ENCODE results near the gene FMN1.
A peak's percentile ranks its signal among the peaks of the same experiment; 100 is the strongest.
"Not testable (repeated sequence)": the region's sequence is repeated elsewhere in the genome, so short reads cannot be mapped to it uniquely, and the experiment has no call there.

FMN1 gene

GRCh38 chr15:32852771-32853170 lies 341.7 kb downstream of the FMN1 start:
- Mint-ChIP-seq H3K27ac (no peak overlapping the region), H3K4me1 (no peaks in the 10 kb centered on the region), H3K9me3 (no peaks in the 10 kb centered on the region), H3K4me3 (no peak overlapping the region), H3K27me3 (no peaks in the 10 kb centered on the region)
- ATAC-seq = no peak
- no peak for DNase-seq

DNA sequence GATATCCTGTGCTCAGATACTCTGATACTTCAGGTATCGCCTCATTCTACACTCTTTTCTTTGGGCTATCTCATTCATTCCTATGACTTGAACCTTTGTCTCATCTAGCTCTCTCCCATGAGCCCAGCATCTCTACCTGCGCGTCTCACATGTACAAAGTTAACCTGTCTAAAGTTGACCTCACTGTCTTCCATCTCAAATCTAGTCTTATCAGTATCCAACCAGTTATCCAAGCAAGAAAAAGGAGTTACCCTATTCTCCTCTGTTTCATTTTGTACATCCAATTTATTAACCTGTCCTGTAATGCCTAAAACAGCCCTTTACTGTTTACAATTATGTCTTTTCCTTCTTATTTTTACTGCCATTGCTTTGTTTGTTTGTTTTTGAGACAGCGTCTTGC lies 342.5 kb downstream of the FMN1 start:
- Mint-ChIP-seq H3K27me3 (no peaks in the 10 kb centered on the region), H3K4me3 (no peak overlapping the region), H3K4me1 (no peaks in the 10 kb centered on the region), H3K27ac (no peak overlapping the region), H3K9me3 (no peaks in the 10 kb centered on the region)
- no peak for DNase-seq
- ATAC-seq = no peak

GRCh38 chr15:32851572-32851971 lies 342.9 kb downstream of the FMN1 start:
- ATAC-seq = no peak
- no peak overlapping the region for H3K27ac Mint-ChIP-seq
- H3K4me3 Mint-ChIP-seq = no peak overlapping the region
- no peaks in the 10 kb centered on the region for H3K9me3 Mint-ChIP-seq
- DNase-seq = no peak
- no peaks in the 10 kb centered on the region for H3K27me3 Mint-ChIP-seq
- H3K4me1 Mint-ChIP-seq = no peaks in the 10 kb centered on the region

- ATAC-seq (no peak), DNase-seq (no peak)
- Mint-ChIP-seq H3K4me3 (no peak overlapping the region), H3K27me3 (no peaks in the 10 kb centered on the region), H3K27ac (peak overlapping the region in 1 of 2 donors; percentile 62), H3K4me1 (no peaks in the 10 kb centered on the region), H3K9me3 (no peaks in the 10 kb centered on the region)
These were observed 344.5 kb downstream of the FMN1 start for GRCh38 chr15:32849769-32850668.

GRCh38 chr15:32846671-32847070 lies 347.8 kb downstream of the FMN1 start:
- not testable (repeated sequence) for H3K9me3 Mint-ChIP-seq, H3K4me1 Mint-ChIP-seq, H3K4me3 Mint-ChIP-seq, DNase-seq, H3K27ac Mint-ChIP-seq, ATAC-seq, H3K27me3 Mint-ChIP-seq

- Mint-ChIP-seq H3K27me3 (peaks cover 13% of the 10 kb centered on the region), H3K9me3 (no peaks in the 10 kb centered on the region), H3K4me1 (no peaks in the 10 kb centered on the region), H3K27ac (no peak overlapping the region), H3K4me3 (no peak overlapping the region)
- DNase-seq (no peak), ATAC-seq (no peak)
These were observed 350.3 kb downstream of the FMN1 start for GRCh38 chr15:32844118-32844711.

- Mint-ChIP-seq H3K27me3 (peaks cover 13% of the 10 kb centered on the region), H3K4me1 (no peaks in the 10 kb centered on the region), H3K9me3 (no peaks in the 10 kb centered on the region), H3K4me3 (no peak overlapping the region), H3K27ac (no peak overlapping the region)
- no peak for ATAC-seq
- DNase-seq = no peak
These were observed 351.2 kb downstream of the FMN1 start for GRCh38 chr15:32843219-32843815.

DNA sequence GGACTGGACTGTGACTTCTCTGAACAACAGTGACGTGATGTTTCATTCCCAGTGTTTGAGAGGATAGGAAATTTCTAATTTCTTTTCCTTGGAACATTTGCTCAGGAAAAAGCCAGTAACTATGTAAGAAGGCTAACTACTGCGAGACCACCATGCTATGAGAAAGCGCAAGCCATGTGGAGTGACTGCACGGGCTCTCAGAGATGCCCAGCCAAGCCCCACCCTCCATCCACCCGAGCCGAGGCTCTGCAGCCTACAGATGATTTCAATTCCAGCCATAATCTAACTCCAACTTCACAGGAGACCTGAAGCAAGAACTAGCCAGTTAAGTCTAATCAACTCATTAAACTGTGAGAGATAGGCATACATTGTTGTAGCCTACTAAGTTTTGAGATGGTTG lies 352.4 kb downstream of the FMN1 start:
- Mint-ChIP-seq H3K4me3 (no peak overlapping the region), H3K27ac (no peak overlapping the region), H3K9me3 (no peaks in the 10 kb centered on the region), H3K27me3 (peaks cover 13% of the 10 kb centered on the region), H3K4me1 (no peaks in the 10 kb centered on the region)
- ATAC-seq (no peak), DNase-seq (no peak)

- Mint-ChIP-seq H3K27me3 (peaks cover 13% of the 10 kb centered on the region), H3K9me3 (no peaks in the 10 kb centered on the region), H3K4me1 (no peaks in the 10 kb centered on the region), H3K4me3 (no peak overlapping the region), H3K27ac (no peak overlapping the region)
- ATAC-seq = no peak
- DNase-seq = no peak
These were observed 353.8 kb downstream of the FMN1 start for GRCh38 chr15:32840507-32841245.

DNA sequence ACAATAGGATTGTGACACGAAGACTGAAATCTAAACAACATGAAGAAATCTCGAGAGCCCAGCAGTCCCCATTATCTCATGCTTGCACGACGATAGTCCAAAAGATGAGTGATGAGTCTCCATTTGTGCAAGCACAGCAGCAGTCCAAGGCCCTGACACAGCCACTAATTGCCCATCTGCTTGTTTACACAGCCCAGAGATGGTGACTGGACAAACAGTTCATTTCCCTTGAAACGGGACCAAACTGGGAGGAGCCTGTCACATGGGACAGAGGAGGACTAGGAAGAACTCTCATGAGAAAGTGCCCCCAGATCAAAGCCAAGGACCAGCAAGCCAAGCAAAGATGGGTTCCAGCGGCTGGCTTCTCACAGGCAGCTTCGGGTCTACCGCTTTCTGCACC lies 355.7 kb downstream of the FMN1 start:
- Mint-ChIP-seq H3K4me3 (no peak overlapping the region), H3K27ac (no peak overlapping the region), H3K4me1 (no peaks in the 10 kb centered on the region), H3K27me3 (peaks cover 22% of the 10 kb centered on the region), H3K9me3 (no peaks in the 10 kb centered on the region)
- ATAC-seq (no peak), DNase-seq (no peak)

GRCh38 chr15:32838338-32838737 lies 356.2 kb downstream of the FMN1 start:
- Mint-ChIP-seq H3K27ac (no peak overlapping the region), H3K27me3 (peaks cover 22% of the 10 kb centered on the region), H3K4me1 (no peaks in the 10 kb centered on the region), H3K9me3 (no peaks in the 10 kb centered on the region), H3K4me3 (no peak overlapping the region)
- DNase-seq = no peak
- ATAC-seq = no peak

- H3K4me1 Mint-ChIP-seq = no peaks in the 10 kb centered on the region
- DNase-seq (no peak), ATAC-seq (no peak)
- H3K27ac Mint-ChIP-seq = no peak overlapping the region
- no peak overlapping the region for H3K4me3 Mint-ChIP-seq
- H3K27me3 Mint-ChIP-seq = peaks cover 26% of the 10 kb centered on the region
- no peaks in the 10 kb centered on the region for H3K9me3 Mint-ChIP-seq
These were observed 356.6 kb downstream of the FMN1 start for GRCh38 chr15:32837935-32838334.

DNA sequence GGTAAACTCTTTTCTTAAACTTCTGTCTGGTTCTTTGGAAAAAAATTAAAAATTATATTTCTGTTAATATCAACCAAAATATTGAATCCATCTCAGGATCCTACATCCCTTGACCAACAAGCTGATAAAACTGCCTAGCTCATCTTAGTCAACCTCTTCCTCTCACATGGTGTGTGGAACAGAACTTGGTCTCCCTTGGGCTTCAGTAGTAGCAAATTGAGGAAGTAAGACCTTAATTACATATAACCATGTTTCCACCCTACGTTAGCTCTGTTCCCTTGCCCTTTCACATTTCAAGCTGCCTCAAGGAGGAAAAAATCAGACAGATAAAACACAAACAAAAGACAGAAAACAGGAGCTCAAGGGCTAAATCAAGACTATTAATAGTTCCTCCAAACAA lies 360.4 kb downstream of the FMN1 start:
- no peak for ATAC-seq
- no peak overlapping the region for H3K27ac Mint-ChIP-seq
- no peaks in the 10 kb centered on the region for H3K9me3 Mint-ChIP-seq
- DNase-seq = no peak
- no peak overlapping the region for H3K4me3 Mint-ChIP-seq
- H3K27me3 Mint-ChIP-seq = peaks cover 30% of the 10 kb centered on the region
- H3K4me1 Mint-ChIP-seq = no peaks in the 10 kb centered on the region

DNA sequence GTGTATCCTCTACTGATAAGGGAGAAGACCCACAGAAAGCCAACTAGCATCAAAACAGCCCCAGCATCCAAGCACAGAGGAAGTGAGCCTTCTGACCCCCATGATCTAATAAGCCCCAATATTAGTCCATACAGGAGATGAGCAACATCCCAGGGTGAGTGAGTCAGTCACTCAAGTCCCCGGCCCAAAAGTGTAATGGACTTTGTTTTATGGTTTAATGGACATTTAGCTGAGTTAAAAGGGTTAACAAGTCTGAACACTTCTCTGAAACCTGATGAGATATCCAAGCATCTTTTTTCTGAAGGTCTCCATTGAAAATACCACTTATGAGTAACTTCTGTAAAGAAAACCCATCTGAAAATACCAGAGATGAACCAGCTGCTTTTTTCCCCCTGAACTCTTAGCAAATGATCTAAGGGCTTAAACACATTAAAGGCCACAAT lies 361.1 kb downstream of the FMN1 start:
- Mint-ChIP-seq H3K9me3 (no peaks in the 10 kb centered on the region), H3K27ac (no peak overlapping the region), H3K4me3 (no peak overlapping the region), H3K4me1 (no peaks in the 10 kb centered on the region), H3K27me3 (peaks cover 30% of the 10 kb centered on the region)
- DNase-seq (no peak), ATAC-seq (no peak)

DNA sequence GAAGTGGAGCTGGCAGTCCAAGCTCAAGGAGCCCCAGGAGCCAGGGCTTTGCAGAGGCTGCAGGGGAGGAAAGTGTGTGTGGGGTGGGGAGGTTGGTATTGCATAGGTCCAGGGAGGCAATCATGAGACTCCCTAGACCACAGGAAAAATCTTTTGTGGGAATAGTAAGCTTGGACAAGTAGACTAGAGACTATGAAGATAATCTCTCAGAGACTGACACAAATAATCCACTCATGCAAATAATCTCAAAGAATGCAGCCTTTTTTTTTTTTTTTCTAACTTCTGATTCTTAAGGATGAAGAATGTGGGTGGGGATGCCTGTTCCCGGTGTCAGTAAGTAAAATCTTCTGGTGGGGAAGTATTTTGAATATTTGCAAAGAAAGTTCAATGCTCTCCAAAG lies 363.0 kb downstream of the FMN1 start:
- Mint-ChIP-seq H3K9me3 (no peaks in the 10 kb centered on the region), H3K27ac (no peak overlapping the region), H3K4me3 (no peak overlapping the region), H3K27me3 (peaks cover 33% of the 10 kb centered on the region), H3K4me1 (no peaks in the 10 kb centered on the region)
- ATAC-seq = no peak
- no peak for DNase-seq

GRCh38 chr15:32830241-32830640 lies 364.3 kb downstream of the FMN1 start:
- DNase-seq (no peak), ATAC-seq (no peak)
- no peaks in the 10 kb centered on the region for H3K4me1 Mint-ChIP-seq
- H3K4me3 Mint-ChIP-seq = no peak overlapping the region
- H3K27ac Mint-ChIP-seq = no peak overlapping the region
- peaks cover 45% of the 10 kb centered on the region for H3K27me3 Mint-ChIP-seq
- no peaks in the 10 kb centered on the region for H3K9me3 Mint-ChIP-seq
